Central memory CD4-positive, alpha-beta T cell (primary cell): ENCODE measurements around the gene CCNO.

Experiments used
- DNase-seq: peaks from one replicate; pipeline ENCODE4 v3.0.0; 2022
- total RNA-seq, 3 experiments: gene quantifications; one replicate each; lab custom pipeline; 2026; lab: John Stamatoyannopoulos, UW

Gene CCNO, protein sequence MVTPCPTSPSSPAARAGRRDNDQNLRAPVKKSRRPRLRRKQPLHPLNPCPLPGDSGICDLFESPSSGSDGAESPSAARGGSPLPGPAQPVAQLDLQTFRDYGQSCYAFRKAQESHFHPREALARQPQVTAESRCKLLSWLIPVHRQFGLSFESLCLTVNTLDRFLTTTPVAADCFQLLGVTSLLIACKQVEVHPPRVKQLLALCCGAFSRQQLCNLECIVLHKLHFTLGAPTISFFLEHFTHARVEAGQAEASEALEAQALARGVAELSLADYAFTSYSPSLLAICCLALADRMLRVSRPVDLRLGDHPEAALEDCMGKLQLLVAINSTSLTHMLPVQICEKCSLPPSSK
- total RNA-seq: 0 to 0.39 (median 0.04) reads per million in 3 experiments

GRCh38 chr5:55232985-55233928 lies at the start of gene CCNO:
Gene CCNO, minus strand, starts transcription at chr5:55233608. Its CDS starts 85 bp downstream, at chr5:55233523.
- DNase-seq: peak; percentile 53

DNA sequence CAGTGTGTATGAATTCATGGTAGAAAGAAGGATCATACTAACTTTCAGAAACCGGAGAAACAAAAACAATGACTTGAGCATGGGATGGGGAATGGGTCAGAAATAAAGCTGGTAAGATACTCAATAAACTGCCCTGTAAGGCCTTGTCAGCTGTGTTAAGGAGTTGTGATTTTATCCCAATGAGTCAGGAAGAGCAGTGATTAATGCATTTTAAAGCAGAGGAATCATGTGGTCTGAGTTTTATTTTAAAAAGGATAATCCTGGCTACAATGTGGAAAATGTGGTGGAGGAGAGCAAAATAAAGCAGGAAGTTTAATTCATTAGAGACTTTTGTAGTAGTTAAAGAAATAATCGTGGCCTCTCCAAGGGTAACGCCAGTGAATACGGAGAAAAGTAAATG lies 45.4 kb upstream of the CCNO start:
- no peak for DNase-seq

DNA sequence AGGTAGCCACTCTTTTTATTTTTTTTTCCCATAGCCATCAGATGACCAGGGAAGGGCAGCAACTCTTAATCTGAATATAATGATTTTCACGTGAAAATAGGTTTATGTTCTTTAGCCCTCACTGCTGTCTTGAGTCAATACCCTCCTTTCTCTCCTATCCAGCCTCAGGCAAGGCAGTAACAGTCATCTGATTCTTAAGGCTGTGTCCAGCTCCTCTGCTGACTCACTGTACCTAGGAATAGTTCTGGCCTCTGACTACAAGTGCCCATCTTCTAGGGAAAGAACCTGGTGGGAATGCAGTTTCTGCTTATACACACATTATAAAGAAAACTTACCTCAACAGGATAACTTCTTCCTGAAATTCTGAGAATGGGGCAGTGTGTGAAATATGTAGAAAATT lies 43.4 kb upstream of the CCNO start:
- DNase-seq: no peak

DNA sequence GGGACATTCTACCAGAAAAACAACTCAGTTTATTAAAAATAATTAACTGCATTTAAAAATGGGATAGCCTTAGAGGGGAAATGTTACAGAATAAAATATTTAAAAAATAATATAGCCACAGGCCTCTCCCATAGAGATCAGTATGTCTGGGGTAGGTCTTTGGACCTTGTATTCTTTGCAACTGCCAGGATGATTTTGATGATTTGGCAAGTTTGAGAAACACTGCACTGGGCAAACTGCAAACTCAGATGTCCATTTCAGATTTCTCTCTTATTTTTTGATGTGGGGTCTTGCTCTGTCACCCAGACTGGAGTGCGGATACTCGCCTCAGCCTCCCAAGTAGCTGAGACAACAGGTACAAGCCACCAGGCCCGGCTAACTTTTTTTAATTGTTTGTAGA lies 24.9 kb upstream of the CCNO start:
- no peak for DNase-seq

DNA sequence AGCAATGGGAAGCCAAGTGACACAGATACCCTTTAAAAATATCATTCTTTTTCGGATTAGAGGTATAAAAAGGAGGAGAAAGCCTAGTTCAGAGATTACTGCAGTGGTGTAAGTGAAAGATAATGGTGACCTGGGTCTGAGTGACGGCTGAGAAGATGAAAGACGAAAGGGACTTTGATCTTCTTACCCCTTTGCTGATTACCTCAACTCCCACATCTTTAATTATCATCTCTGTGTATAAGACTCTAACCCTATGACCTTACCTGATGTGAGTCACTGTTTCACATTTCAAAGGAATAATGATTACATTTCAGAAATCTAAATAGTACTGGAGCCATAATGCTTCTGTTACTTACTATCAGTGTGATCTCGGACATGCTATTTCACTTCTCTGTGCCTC lies 21.4 kb upstream of the CCNO start:
- no peak for DNase-seq

DNA sequence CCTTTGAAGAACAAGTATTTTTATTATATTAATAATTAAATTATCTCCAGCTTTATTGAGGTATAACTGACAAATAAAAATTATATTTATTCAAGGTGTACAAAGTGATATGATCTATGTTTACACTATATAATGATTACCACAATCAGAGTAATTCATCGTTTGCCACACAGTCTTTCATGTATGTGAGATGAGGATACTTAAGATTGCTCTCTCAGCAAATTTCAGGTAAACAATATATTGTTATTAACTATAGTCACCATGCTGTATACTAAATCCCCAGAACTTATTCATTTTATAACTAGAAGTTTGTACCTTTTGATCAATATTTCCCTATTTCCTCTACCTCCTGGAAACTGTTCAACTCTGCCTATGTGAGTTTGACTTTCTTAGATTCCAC lies 16.7 kb upstream of the CCNO start:
- no peak for DNase-seq

DNA sequence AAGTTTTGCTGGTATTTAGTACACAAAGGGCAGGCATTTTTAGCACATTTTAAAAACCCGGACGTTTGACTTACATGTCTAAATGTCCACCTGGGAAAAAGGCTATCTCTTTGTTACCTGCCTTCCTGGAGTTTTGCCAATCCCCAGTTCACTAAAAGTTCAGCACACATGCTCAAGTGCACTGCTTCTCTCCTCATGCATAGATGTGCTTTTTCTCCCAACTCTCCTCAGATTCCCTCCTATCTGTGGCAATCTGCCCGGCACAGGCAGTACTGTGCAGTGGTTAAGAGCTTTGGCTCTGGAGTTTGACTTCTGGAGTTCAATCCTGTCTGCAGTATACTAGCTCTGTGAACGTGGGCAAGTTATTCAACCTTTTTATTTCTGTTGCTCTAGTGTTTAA lies 8.3 kb upstream of the CCNO start:
- no peak for DNase-seq

GRCh38 chr5:55236800-55237199 lies 3.4 kb upstream of the CCNO start:
- no peak for DNase-seq

DNA sequence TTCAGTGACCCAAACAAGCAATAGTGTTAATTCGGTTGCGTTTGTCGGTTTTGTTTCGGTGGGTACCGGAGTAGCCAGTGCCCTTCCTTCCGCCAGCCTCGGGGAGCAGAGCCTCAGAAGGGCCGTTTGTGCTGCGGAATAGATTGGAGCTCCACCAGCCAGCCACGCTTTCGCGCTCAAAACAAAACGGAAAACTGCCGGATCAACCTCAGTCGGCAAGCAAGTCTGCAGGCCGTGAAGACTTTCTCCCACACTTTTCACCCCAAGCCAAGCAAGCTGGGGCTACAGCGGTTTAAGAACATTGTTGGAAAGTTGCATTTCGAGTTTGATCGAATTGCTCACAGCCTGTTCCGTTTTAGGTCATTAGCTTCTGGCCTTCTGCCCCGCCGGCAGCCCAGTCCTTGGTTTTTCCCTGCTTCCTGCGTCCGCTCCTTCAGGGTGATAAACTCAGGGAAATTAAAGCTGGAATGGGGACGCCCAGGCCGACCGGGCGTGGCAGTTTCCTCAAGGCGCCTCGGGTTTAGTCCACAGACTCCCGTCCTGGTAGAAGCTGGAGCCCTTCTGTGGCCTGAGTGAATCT lies 803 bp upstream of the CCNO start:
- no peak for DNase-seq

DNA sequence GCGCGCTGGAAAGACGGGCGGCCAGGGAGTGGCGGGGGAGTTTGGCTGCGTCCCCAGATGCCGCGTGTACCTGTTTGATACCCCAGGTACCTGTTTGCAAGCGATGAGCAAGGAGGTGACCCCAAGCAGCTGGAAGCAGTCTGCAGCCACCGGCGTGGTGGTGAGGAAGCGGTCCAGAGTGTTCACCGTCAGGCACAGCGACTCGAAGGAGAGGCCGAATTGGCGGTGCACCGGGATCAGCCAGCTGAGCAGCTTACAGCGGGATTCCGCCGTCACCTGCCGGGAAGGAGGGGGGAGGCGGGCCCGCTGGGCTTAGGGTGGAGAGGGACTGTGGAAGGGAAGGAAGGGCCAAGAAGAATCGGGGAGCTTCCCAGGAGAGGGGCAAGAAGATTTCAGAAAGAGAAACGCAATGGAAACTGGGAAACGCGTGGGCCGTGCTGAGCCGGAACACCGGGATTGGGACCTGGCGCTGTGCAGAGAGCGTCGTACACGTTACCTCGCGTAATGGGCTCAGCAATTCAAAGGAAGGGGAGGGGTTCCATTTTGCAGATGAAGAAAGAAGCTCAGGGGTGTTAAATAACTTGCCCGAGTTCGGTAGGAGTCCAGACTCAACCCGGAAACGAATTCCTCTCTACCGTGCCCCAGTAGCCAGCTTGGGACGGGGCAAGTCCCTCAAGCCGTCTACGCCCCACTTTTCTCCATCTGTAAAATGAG lies 980 bp downstream of the CCNO start:
- DNase-seq: no peak

DNA sequence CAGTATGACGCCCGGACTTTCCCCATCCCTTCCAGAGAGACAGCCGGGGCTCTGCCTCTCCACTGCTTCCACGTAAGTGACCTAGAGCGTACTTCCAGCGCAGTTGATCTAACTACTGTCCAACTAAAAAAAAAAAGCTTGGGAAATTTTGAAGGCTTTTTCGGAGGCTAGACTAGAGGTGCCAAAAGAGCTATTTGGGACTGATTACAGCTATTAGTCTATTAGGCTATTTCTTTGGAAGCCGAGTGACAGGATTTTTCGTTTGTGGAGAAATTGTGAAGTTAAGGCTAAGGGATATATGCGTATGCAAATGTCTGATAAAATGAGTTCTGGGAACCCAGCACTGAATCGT lies 1.5 kb downstream of the CCNO start:
- DNase-seq: no peak

DNA sequence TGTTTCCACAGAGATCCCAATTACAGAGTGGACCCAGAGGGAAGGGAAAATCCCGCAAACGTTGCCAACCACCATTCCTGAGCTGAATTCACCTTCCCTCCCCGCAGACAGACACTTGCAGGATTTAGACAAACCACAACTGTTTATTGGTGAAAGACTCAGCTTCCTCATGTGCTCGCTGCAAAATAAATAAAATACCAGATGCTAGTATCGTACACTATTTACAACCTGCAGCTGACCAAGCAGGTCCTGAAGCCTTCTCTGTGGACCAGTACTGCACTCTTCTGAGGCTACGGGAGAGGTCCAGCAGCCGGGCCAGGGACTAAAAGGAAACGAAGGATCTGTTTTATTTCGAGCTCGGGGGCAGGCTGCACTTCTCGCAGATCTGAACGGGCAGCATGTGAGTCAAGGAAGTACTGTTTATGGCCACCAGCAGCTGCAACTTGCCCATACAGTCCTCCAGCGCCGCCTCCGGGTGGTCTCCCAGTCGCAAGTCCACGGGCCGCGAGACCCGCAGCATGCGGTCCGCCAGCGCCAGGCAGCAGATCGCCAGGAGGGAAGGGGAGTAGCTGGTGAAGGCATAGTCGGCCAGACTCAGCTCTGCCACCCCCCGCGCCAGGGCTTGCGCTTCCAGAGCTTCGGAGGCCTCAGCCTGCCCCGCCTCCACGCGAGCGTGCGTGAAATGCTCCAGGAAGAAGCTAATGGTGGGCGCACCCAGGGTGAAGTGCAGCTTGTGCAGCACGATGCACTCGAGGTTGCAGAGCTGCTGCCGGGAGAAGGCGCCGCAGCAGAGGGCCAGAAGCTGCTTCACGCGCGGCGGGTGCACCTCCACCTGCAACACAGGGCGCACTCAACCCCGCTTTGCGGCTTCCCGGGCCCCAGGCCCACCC lies 2.1 kb downstream of the CCNO start:
- no peak for DNase-seq

DNA sequence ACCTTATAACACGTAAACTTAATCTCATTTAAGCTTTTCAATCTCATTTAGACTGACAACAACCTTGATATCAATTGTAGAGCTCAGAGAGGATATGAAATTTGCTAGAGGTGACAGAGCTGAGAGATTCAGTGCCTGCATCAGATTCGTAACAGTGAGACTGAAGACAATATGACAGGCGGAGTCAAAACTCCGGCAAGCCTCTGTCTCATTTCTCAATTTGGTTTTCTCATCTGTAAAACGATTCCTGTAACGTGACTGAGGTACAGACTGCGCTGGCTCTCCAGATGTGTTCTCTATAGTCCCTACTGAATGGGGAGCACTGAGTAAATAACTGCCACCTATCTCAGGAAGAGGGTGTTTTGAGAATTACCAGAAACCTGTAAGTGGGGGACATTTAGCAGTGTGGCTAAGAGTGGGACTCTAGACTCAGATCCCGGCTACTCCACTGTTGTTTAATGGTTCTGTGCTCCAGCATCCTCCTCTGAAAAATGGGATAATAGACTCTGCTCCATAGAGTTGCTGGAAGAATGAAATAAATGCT lies 3.2 kb downstream of the CCNO start:
- no peak for DNase-seq

GRCh38 chr5:55227664-55228430 lies 5.6 kb downstream of the CCNO start:
- no peak for DNase-seq

DNA sequence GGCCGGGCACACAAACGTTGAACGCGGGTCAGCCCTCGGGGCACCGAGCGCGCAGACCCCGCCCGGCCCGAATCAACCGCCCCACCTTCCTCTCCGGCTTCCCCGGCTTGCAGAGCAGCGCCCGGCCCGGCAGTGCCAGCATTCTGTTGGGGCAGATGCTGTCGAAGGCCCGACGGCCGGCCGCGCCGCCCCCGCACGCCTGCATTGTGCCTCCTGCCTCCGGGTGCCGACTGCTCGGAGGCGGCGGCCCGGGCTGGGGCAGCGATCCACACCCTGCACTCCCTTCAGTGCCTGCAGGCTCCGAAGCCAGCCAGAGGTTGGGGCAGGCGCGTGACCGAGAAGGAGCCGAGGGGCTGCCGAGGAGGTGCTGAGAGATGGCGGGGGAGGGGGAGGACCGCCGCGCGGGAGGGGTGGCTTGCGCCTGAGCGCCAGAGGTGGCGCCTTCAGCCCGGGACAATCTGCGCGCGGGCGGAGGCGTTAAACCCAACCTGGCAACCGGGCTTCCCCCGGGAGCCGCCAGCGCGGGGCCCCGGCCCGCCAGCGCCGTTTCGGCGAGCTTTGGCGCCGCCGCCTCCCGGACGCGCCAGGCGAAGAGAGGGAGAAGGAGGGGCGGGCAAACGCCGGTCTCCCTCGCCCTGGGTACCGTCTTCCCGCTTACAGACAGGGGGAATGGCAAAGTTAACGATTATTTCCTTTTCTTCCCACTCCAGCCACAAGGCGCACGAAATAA lies 6.3 kb downstream of the CCNO start, which contains the start of gene MCIDAS:
Gene MCIDAS, minus strand, starts transcription at position 382 of the 730 bp plus-strand sequence. Its CDS starts 177 bp downstream, at position 205.
- DNase-seq: peak; percentile 33

- no peak for DNase-seq
These were observed 7.1 kb downstream of the CCNO start for GRCh38 chr5:55226027-55226933.

GRCh38 chr5:55225346-55225745 lies 8.1 kb downstream of the CCNO start:
- DNase-seq: no peak

GRCh38 chr5:55223812-55224240 lies 9.6 kb downstream of the CCNO start:
- no peak for DNase-seq
